HUES6 (cell line): ENCODE data around the gene SH3BP4.

Experiments used
- H3K27ac ChIP-seq: 2 replicates; pipeline ENCODE4 v1.7.0; 2013; ENCODE audit warnings: low read depth, mild to moderate bottlenecking, low read length, inconsistent platforms
- H3K27me3 ChIP-seq: 2 replicates; pipeline ENCODE4 v1.6.1; 2013; ENCODE audit warnings: low read length; ENCODE audit not compliant: control insufficient read depth, insufficient read depth
- H3K36me3 ChIP-seq: 2 replicates; pipeline ENCODE4 v1.6.1; 2013; ENCODE audit warnings: low read length; ENCODE audit not compliant: control insufficient read depth, insufficient read depth
- H3K4me1 ChIP-seq: 2 replicates; pipeline ENCODE4 v1.6.1; 2013; ENCODE audit warnings: low read length; ENCODE audit not compliant: control insufficient read depth, insufficient read depth
- H3K4me3 ChIP-seq: 2 replicates; pipeline ENCODE4 v1.5.1; 2013; ENCODE audit warnings: low read depth, low read length
- H3K9ac ChIP-seq: one replicate; pipeline ENCODE4 v1.6.1; 2013; ENCODE audit warnings: mild to moderate bottlenecking, low read length
- H3K9me3 ChIP-seq: 2 replicates; pipeline ENCODE4 v1.6.1; 2013; ENCODE audit warnings: low read depth, low read length; ENCODE audit not compliant: control insufficient read depth, insufficient read depth

The SH3BP4 gene

DNA sequence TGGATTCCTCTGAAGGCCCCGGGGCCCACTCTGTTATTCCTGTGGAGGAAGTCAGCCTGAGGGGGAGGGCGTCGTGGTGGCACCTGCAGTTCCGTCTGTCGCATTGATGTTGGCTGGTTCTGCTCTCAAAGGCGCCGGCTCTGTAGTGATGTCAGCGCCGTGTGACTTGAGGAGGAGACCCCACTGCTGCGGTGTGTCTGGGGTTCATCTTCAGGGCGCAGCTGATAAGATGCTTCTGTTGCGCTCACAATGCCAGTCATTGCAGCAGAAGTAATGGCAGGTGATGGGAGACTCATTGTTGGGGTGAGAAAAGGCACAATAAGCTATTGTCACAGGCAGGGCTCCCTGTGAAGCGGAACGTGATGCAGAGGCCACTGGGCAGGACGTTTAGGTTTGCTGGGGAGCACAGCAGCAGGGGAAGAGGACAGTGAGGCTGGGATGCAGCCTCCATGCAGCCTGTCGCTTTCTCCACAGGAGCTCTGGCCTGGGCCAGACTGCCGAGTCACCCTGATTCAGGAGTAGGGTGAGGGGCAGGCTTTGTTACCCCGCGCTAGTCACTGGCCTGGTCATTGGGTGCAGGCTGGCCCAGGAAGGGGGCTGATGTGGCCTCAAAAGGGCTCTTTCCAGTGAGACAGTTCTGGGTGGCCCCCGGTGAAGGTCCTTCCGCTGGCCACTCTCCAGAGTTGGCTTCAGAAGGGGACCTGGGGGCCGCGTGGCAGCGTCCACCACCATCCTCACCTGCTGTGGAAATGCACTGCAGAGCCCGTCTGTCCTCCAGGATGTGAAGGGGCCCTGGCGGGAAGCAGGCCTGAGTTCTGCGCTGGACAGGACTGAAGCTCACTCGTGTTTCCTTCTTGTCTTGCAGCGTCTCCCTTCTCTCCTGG, 42.9 kb downstream of the SH3BP4 start:
- H3K9ac ChIP-seq: peak overlapping the region; percentile 50
- H3K36me3 ChIP-seq: peaks cover 23% of the 10 kb centered on the region
- H3K27ac ChIP-seq: peak overlapping the region; percentile 33
- H3K4me1 ChIP-seq: peaks cover 61% of the 10 kb centered on the region
- no peaks in the 10 kb centered on the region for H3K9me3 ChIP-seq
- no peak overlapping the region for H3K4me3 ChIP-seq
- H3K27me3 ChIP-seq: no peaks in the 10 kb centered on the region

DNA sequence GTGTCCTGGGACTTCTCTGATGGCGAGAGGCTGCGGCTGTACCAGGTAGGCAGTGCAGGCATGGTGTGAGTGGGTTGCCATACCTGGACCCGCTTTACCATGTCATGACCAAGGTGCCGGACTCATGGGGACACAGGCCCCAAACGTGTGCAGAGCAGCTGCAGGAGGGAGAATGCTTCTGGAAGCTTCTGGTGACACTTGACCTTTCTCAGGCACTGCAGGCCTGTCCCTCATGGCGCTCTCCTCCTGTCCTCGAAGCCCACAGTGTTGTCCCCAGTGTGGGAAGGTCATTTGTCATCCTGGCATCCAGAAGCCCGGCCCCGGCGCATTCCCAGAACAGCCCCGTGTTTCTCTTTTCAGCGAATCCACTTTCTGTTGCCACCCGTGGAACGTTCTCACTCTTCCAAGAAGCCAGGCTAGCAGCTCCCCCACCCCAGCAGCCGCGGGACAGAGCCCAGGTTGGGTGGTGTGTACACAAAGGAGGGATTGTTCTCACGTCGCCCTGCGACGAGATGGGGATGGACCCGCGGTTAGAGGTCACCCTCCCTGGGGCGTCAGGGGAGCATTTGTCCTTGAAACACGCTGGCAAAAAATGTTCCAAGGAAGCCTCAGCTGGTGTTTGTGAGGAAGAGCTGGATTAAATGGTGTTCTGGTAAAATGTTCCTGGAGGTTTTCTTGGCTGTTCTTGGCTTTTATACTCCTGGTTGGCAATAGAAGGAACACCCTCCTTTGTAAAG, 43.7 kb downstream of the SH3BP4 start:
- Histone ChIP-seq H3K27ac (peak overlapping the region; percentile 33; the same call in 1 of the 2 replicates), H3K4me1 (peaks cover 69% of the 10 kb centered on the region)

DNA sequence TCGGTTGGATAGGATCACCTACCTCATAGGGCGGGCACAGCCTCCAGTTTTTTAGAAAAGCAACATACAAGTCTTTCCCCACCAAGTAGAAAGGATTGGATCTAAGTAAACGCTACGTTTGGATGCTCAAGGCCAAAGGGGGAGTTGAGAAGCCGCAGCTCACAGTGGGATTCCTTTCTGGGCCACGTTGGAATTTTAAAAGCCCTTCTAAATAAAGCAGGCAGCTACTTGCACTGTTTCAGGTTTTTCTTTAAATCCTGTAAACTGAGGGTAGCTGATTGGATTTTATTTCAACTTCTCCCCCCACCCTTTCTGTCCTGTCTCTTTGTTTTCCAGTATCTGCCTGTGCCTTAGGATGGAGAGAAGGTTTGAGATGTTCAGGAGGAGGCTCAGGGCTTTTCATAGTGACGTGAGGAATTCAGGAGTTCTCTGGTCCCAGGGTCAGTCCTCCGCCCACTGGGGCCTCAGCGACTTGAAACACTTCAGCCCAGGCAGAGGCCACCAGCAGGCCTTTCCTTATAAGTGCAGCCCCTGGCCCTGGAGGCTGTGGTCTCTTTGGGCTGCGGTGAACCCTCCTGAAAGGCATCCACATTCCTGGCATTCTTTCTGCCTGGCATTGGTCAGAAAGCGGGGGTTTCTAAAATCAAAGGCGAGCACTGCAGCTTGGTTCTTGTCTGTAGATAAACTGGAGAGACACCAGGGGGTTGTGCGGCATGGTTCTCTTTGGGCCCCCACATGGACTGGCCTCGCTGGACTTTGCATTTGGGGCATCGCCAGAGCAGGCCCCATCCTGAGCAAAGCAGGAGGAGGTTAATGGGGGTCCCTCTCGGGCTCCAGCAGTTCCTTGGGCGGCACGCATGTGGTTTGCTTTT, 44.5 kb downstream of the SH3BP4 start:
- Histone ChIP-seq H3K4me3 (no peak overlapping the region), H3K9ac (peak overlapping the region; percentile 53), H3K27ac (peak overlapping the region; percentile 54), H3K4me1 (peaks cover 74% of the 10 kb centered on the region), H3K36me3 (peaks cover 27% of the 10 kb centered on the region), H3K27me3 (no peaks in the 10 kb centered on the region), H3K9me3 (no peaks in the 10 kb centered on the region)

More for the DNA sequence above, 43.7 kb downstream of the SH3BP4 start:
- H3K27me3 ChIP-seq: no peaks in the 10 kb centered on the region
- no peak overlapping the region for H3K4me3 ChIP-seq
- peak overlapping the region; percentile 53 for H3K9ac ChIP-seq
- H3K9me3 ChIP-seq: no peaks in the 10 kb centered on the region
- H3K36me3 ChIP-seq: peaks cover 26% of the 10 kb centered on the region

DNA sequence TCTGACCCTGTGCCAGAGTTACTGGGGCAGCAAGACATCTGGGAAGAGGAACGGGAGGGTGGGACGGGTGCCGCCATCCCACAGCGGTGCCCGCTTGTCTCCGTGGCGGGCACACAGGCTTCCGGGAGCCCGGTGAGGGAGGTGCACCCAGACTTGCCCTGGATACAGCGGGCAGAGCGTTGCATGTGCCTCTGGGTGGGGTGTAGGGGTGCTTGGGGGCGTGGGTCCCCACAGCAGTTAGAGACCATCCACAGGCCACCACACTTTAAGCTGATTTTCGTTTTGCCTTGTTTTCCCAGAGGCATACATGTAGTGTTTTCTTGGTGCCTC, 45.1 kb downstream of the SH3BP4 start:
- peaks cover 74% of the 10 kb centered on the region for H3K4me1 ChIP-seq
- peak overlapping the region; percentile 54 for H3K27ac ChIP-seq
- no peaks in the 10 kb centered on the region for H3K27me3 ChIP-seq
- peak overlapping the region; percentile 46 for H3K9ac ChIP-seq
- peaks cover 27% of the 10 kb centered on the region for H3K36me3 ChIP-seq
- no peaks in the 10 kb centered on the region for H3K9me3 ChIP-seq
- H3K4me3 ChIP-seq: no peak overlapping the region

DNA sequence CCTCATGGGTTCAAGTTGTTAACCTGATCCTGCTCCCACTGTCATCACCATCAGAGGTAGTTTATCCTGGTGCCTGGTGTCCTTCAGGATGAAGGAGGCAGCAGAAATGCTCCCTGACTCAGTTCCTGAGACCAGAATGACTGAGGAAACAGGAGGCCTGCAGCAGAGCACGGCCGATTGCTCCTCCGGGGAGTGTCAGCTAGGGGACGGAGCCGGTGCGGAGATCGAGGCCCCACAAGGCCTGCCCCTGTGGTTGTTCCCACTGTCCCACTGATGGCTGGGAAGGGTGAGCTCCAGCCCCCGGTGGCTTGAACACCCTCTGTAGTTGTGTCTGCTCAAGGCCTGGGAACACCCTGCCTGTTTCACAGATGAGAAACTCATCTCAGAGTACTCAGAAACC, 45.6 kb downstream of the SH3BP4 start:
- Histone ChIP-seq H3K4me1 (peaks cover 75% of the 10 kb centered on the region), H3K27ac (peak overlapping the region; percentile 54; the same call in 1 of the 2 replicates), H3K9ac (peak overlapping the region; percentile 46), H3K4me3 (no peak overlapping the region), H3K27me3 (no peaks in the 10 kb centered on the region), H3K9me3 (no peaks in the 10 kb centered on the region), H3K36me3 (peaks cover 25% of the 10 kb centered on the region)

DNA sequence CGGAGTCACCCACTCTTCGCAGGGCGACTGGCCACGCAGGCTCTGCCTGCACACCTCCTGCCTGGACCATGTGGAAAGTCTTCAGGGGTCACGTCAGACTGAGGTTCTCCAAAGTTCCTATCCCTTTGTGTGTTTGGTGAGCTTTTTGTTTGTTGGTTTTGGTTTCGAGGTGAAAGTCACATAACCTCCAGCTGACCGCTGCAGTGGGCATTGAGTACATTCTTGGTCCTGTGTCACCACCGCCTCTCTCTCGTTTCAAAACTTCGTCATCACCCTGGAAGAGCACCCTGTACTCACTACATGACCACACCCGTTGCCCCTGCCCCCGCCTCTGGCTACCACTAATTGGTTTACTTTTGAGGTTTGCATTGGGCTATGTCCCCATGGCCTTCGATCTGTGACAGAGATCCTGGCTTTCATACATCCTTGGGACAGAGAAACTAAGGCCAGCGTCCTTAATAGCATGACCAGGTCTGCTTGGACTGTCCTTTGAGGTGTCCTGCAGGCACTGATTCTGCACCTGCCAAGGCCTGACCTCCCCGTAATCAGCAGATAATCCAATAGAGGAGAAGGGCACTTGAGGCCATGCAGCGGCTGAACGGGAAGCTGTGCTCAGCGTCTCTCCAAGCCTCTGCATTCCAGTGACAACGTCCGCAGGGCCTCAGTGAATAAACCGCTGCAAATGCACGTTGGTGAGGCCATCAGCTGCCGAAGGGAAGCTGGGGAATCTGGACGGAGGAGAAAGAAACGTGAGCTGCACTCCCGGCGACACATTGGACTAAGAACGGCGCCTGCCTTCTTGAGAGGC, 46.8 kb downstream of the SH3BP4 start:
- Histone ChIP-seq H3K27ac (no peak overlapping the region), H3K36me3 (peaks cover 22% of the 10 kb centered on the region), H3K27me3 (no peaks in the 10 kb centered on the region), H3K4me3 (no peak overlapping the region), H3K9me3 (no peaks in the 10 kb centered on the region), H3K9ac (no peak overlapping the region), H3K4me1 (peaks cover 79% of the 10 kb centered on the region)

DNA sequence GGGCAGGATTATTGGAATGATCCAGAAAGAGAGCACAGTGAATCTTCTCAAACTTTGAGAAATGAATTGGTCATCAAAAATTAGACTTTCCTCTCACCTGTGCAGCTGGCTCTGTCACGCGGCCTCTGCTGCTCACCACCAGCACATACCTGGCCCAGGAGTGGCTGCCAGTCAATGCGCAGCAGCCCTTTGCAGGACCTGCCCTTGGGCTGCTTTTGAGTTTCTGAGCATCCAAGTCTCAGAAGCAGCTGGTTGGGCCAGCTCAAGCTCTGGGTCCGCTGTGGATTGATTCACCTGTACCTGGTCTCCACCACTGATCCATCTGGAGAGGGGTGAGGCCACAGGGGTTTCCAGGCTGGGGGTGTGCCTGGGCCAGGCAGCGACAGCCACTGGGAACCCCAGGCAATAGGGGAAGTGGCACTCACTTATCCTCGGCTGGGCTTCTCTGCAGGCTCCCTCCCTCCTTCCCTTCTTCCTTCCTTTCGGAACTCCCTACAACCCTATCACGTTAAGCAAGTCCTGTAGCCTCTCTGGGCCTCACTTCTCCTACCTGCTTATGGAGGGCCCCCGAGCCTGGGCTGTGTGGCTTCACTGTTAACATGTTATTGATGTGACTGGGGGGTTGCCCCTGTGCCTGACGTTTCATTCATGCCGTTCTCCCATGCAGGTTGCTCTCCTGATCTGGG, 48.1 kb downstream of the SH3BP4 start:
- Histone ChIP-seq H3K4me1 (peaks cover 68% of the 10 kb centered on the region), H3K27me3 (no peaks in the 10 kb centered on the region), H3K27ac (peak overlapping the region; percentile 35; the same call in 1 of the 2 replicates), H3K9ac (no peak overlapping the region), H3K9me3 (no peaks in the 10 kb centered on the region), H3K36me3 (peaks cover 22% of the 10 kb centered on the region), H3K4me3 (no peak overlapping the region)

DNA sequence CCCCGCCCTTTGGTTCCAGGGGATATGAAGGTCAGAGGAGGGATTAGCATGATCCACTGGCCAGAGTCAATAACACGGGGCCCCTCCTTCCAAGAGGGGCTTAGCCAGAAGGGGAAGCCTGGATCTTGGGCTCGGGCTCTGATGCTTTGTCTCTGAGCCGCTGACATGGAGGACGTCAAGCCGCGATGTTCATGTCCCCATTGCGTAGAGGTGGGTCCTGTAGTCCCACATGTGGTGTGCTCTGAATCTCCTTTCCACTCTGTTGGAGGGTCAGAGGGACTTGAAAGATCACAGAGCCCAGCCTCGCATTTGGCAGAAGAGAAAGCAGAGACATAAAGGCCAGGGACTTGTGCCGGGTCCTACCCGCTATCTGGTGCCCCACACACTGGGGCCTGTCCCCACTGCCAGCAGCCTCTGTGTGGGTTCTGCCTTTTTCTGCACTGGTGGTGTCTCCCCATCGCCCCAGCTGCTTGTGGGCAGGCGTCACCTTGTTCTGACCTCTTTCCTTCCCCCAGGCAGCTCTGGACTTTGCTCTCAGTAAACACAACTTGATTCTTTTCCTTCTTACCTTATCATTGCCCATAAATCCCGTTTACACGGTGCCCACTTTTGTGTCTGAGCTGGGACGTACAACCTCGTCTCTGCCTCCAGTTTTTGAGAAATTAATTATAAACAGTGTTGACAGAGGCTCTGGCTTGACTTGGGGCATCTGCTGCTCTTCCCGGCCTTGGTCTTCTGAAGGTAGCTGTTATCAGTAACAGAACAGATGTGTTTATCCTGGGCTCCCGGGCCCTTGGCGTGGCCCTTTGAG, 48.8 kb downstream of the SH3BP4 start:
- no peak overlapping the region for H3K4me3 ChIP-seq
- H3K27me3 ChIP-seq: no peaks in the 10 kb centered on the region
- H3K27ac ChIP-seq: peak overlapping the region; percentile 35; the same call in 1 of the 2 replicates
- no peaks in the 10 kb centered on the region for H3K9me3 ChIP-seq
- H3K9ac ChIP-seq: peak overlapping the region; percentile 19
- H3K36me3 ChIP-seq: peaks cover 16% of the 10 kb centered on the region
- peaks cover 68% of the 10 kb centered on the region for H3K4me1 ChIP-seq
